Suppressor macrophage treated with lipopolysaccharide for 1 hour (primary cell): ENCODE data around the gene CLMN.

Source experiments
- DNase-seq, 3 donors: peaks; one replicate each; pipeline ENCODE4 v3.0.0-alpha.2; 2020 to 2022

Gene CLMN

DNA sequence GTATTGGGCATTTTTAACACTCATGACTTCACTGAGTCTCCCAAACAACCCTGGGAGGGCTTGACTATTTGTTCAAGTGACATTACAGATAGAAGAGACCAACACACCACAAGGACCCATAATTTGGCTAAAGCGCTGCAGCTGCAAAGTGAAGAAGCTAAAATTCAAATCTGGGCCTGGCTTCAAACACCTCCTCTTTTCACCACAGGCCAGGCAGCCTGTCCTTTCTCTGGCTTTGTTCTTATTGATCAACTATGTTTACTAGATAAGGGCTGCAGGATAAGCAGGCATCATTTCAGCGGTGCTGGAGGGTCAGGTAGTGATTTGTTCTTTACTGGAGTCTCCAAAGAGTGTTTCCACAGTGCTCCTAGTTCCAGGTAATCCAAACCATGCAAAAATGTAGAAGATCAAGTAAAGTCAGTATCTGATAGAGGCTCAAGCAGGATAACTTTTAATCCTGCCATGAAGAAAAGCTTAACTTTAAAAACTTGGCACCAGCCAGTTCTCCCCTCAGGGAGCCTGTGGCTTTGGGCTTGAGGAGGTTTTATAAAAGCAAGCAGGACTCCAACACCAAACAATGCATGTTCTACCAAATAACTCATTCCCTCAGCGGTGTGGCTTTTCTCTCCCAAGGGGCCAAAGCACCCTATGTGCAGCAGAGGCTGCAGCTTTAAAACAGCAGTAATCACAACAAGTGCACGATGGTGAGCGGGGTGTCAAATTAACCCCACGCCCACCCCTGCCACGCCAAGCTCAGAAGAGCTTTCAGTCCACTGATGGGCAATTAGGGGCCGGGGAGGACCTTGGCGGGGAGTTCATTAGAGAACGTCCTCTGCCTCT is 16.8 kb downstream of the CLMN start:
- DNase-seq: no peak

DNA sequence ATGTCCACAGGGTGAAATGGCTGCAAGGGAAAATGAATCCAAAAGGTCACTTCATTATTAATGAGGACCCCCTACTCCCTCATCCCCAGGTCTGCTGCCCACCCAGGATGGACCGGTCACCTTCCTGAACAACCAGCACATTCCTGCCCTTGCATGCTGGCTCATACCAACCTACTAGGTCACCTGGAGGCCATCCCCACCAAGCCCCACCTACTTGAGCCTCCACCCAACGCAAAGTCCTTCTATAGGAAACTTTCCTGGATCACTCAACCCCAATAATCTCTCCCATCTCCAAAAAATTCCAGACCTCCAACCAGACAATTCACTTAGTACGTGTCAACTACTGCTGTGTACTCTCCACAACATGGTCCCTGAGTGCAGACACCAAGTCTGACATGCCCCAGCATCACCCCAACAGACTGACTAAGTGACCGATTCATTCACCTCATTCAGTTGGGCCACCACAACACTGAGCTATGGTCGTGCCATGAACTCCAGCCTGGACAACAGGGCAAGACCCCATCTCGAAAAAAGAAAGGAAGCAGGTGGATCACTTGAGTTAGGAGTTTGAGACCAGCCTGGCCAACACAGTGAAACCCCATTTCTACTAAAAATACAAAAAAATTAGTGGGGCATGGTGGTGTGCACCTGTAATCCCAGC is 18.1 kb downstream of the CLMN start:
- DNase-seq: no peak

DNA sequence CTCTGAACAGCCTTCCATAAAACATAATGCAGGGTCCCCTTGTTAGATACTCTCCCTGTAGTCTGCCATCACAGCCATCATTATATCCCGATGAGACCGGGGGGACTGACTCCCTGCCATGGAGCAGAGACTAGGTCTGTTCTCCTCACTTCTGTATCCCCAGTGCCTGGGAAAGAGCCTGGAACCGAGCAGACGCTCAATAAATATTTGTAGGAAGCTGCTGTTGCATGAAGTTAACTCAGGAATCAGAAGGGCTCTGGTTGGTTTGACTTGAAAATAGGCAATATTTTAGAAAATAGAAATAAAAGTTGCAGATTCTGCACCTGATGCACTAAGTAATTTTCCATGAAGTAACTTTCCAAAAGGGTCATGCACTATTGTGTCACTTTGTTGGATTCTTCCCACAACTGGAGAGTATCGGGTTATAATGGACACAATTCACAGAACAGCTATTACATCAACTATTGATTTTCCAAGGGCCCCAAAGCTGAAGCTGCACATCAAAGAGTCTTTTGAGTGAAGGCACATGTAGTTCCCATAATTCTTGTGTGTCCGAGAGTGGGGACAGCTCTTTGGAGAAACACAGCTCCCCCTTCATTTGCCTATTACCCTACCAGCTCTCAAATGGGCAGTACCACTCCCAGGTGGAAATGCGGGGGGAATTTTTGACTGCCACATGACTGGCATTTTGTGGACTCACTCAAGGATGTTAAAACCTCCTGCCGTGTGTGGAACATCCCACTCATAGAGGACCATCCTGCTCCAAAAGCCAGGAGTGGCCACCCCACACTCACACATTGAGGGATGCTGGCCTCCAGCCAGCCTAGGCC is 18.8 kb downstream of the CLMN start:
- DNase-seq: no peak

DNA sequence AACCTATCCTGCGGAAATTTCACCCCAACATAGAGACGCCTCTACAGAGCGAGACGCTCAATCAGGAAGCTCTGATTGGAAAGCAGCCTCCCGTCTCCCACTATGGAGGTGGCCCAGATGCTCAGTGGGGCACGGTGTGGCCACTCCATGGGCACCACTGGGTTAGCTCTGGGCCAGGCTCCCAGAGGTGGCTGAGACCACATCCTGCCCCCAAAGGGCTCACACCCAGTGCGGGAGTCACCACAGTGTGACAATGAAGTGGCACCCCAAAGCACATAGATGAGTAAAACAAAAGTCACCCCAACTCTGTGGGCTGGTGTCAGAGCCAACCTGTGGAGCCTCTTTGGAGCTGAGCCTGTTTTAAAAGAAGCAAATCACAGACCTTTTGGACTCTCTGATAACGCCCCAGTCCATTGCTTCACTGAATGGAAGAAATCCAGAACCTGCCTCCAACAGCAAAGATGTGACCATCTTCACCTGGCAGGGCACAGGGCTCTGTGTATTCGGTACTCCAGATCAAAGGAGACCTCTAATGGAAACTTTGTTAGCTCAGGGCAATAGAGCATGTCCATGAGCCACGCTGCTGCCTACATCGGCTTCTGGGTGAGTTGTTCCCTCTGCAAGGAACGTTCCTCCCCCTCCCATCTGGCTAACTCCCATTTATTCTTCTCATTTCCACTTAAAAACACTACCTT is 19.6 kb downstream of the CLMN start:
- no peak for DNase-seq

DNA sequence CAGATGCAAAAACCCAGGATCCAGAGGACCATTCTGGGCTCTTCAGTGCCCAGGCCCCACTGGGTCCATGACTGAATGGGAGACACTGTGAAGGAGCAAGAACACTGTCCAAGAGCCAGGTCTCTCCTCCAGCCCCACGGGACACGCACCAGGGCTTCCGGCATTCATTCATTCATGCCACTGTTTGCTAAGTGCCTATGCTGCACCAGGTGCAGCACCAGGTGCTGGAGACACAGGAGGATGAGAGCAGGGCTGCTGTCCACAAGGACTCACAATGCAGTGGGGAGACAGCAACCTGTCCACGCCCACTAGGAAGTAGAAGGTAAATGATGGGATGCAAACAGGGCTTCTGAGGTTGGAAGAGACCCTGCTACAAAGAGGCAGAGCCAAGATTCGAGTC is 20.4 kb downstream of the CLMN start:
- no peak for DNase-seq

DNA sequence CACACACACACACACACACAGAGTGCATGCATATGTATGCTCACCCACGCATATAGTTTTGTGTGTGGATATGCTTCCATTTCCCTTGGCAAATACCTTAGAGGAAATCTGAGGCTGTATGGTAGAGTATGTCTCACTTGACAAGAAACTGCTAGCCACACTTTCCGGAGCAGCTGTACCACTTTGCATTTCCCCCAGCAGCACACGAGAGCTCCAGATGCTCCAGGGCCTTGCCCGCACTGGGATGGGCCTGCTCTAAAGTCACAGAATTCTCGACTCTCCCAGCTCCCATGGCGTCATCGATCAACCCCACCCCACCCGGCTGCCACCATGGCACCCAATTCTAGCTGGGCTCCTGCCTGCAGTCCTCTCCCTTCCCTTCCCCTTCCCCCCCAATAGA is 21.9 kb downstream of the CLMN start:
- DNase-seq: no peak

DNA sequence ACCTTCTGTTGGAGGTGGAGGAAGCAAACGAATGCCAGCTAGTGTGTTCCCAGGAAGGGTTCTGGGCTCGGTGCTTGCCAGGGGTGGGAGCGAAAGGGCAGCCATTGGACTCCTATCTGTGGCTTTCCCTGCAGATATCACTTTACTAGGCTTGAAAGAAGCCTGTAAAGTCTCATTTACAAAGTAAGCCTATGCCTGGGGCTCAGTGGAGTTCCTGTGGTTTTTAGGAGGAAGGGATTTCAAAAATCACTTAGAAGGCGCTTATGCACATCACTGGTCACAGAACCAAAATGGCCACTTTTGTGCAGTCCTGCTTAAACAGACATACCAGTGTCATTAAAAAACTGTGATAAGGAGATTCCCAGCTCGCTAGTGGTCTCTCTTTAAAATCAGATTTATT is 22.7 kb downstream of the CLMN start:
- no peak for DNase-seq

DNA sequence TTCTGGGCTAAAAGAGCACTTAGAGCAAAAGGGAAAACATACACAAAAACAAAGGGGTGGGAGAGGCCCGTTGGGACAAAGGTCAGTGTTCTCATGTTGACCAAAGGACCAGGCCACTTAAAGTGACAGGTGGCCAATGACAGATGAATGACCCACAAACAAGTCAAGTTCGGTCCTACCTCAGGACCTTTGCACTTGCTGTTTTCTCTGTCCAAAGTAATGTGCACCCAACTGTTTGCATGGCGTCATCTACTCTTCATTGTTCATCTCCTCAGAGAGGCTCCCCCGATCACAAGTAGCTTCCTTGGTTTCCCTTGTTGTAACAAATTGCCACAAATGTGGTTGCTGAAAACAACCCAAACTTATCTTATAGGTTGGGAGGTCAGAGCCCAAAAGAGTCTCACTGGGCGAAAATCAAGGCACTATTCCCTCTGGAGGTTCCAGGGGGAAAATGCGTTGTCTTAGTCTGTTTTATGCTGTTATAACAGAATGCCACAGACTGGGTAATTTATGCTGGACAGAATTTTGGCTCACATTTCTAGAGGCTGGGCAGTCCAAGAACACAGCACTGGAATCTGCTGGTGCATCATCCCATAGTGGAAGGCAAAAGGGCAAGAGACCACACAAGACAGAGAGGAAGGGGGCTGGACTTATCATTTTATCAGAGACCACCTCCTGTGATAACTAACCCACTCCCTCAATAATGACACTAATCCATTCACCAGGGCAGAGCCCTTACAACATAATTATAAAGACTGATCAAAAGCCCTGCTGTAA is 23.9 kb downstream of the CLMN start:
- no peak for DNase-seq

DNA sequence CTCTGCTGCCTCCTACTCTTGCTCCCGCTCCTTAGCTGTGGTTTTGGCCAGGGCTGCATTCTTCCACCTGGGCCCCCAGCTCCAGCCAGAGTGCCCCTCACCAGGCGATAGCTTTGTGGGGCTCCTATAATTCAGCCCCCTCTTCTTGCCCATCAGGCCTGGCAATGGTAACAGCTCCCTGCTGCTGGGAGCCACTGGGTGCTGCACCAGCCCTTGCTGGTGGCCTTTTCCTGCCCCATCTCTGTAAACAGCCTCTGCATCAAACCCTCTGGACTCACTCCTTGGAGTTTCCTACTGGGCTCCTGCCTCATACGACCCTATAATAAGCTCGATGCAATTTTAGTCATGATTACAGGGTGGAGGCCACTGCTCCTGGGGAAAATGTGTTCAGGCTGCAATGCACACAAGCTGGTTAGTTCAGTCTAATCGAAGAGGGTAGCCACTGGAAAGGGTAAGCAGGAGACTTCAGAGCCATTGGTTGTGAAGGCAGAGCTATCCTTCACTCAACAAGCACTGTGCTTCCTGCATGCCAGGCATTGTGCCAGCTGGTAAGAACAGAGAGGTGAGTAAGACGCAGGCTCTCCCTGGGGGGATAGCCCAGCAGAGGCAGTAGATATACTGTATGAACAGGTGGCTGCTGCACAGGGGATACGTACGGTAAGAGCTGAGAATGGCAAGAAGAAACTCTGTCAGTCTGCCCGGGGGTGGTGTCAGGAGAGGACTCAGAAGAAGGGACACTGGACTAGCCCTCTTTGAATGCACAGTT is 24.7 kb downstream of the CLMN start:
- no peak for DNase-seq

DNA sequence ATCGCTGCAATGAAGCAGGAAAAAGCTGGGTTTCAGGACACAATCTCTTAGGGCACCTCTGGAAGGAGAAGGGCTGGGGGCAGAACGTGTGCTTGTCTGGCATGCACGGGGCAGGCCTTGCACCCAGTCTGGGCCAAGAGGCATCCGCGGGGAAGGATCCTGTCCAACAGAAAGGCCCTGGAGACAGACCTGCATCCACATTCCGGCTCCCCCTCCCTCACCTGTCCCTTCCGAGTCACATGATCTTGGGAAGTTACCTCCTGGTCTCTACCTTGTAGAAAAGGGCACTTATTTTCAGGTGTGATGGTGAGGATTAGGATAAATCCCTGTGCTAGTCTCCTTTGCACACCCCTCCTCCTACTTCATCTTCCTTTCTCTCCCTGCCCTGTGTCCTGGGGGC is 25.4 kb downstream of the CLMN start:
- no peak for DNase-seq

DNA sequence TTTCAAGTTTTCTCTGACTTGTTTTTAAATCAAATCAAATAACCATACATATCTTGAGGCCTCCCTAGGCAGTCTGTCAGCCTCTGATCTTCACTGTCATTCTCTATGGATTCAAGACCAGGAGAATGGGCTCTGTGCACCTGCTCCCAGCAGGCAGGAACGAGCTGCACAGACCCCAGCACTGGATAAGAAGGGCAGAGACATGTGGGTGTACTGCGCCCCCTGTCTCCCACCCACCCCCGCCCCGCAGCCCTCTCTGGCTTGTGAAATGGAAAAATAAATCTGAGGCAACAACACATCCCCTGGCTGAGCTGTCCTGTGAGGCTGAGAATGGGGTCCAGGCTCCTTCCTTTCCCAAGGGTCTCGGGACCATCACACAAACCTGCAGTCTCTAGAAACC is 26.3 kb downstream of the CLMN start:
- DNase-seq: no peak

DNA sequence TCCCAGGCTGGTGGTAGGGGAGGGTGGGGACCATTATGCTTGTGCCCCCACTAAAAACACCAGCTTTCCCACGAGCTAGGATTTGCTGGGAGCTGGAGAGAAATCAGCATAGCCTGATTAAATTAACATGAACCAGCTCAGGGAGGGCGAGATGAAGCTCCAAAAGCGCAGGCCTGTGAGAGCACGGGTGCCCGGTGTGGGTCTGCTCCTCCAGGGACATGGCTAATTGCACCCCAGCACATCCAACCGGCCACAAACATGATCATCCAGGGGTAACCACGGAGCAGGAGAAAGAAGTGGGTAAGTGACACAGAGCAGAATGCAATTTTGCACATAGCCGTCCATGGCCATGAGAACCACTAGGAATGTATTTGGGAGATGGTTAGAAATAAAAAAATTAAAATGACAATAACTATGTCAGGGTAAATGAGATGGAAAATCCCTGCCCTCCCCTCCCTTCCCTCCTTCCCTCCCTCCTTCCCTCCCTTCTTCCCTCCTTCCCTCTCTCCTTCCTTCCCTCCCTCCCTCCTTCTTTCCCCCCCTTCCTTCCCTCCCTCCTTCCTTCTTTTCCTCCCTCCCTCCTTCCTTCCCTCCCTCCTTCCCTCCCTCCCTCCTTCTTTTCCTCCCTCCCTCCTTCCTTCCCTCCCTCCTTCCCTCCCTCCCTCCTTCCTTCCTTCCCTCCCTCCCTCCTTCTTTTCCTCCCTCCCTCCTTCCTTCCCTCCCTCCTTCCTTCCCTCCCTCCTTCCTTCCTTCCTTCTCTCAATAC is 26.9 kb downstream of the CLMN start:
- no peak for DNase-seq

DNA sequence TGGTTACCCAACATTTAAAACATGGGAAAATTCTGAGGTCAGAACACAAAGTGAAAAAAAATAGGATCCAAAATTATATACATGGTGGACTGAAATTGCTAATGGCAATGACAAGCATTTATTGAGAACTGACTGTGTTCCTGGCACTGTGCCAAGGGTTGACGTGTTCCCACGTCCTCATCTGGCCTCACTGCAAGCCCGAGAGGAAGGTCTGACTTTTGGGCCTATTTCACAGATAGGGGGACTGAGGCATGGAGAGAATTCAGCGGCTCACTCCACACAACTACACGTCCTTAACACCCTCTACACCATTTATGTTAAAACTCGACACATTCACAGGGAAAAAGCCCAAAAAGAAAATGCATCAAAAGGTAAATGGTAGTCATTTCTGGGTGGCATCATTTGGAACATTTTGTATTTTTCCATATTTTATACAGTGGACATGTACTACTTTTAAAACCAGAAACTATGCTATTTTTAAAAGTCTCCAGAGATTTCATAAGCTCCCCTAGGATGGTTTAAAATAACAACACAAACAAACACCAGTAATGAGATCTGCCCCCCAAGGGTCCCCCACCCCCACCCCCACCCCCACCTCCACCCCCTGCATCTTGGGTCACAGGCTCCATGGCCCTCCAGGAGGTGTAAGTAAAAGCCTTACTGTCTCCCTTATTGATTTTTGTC is 27.7 kb downstream of the CLMN start:
- DNase-seq: peak; percentile 76 to 84 (median 81)

DNA sequence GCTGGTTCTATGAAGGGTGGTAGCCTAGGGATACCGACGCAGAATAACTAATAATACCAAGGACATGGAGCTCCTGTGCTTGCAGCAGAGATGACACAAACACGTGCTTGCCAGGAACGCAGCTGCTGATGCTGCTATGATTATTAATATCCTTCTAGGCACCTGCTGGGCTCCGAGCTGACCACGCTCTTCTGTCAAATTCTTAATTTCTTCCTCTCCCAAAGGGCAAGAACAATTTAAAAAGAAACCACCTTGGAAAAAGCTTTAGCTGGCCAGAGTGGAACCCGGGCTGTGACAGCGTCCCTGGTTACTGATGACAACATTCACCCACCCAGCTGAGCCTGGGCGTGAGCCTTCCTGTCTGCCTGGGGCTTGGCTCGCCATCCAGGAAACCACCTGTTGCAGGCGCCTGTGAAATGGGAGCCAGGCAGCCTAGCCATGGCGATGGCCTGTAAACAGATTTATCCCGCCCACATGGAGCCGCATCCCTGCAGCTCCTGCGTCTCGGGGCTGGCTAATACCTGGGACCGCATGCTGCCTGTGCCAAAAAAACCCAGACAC is 28.8 kb downstream of the CLMN start:
- DNase-seq: peak; percentile 17 to 51 (median 42)

DNA sequence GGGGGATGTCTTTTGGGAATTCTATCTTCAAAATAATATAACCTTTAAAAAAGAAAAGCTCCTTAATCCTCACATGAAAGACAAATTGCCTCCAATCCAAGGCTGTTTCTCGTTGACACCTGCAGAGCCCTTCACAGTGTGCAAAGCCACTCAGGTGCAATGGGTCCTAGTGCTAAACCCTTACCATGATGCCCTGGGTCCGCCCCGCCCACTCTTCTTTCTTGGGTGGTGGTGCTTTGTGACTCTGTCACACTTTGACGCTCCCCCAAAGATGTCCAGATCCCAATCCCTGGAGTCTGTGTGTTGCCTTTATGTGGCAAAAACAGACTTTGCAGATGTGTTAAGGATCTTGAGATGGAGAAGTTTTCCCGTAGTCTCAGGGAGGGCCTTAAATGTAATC is 29.7 kb downstream of the CLMN start:
- no peak for DNase-seq

DNA sequence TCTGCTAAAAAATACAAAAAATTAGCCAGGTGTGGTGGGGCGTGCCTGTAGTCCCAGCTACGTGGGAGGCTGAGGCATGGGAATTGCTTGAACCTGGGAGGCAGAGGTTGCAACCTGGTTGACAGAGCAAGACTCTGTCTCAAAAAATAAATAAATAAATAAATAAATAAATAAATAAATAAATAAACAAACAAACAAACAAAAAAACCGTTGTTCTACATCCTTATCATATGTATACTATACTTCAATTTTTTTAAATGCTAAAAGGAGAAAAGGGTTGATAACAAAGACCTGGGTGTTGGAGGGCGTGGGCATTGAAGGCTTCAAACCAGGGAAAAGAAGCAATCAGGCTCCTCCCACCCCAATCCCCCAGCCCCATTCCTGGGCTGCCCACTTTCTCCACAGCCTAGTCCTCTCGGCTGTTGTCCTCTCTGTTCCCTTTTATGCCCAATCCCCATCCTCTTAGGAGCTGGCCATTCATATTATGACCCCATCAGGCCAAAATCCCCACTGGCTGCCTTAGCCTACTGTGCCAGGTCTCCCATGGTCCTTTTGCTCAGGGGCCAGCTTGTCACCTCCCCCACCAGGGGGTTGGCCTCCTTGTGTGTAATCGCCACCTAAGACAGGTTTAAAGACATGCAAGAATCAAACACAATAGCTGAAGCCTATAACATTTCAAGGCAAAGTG is 30.2 kb downstream of the CLMN start:
- DNase-seq: no peak

DNA sequence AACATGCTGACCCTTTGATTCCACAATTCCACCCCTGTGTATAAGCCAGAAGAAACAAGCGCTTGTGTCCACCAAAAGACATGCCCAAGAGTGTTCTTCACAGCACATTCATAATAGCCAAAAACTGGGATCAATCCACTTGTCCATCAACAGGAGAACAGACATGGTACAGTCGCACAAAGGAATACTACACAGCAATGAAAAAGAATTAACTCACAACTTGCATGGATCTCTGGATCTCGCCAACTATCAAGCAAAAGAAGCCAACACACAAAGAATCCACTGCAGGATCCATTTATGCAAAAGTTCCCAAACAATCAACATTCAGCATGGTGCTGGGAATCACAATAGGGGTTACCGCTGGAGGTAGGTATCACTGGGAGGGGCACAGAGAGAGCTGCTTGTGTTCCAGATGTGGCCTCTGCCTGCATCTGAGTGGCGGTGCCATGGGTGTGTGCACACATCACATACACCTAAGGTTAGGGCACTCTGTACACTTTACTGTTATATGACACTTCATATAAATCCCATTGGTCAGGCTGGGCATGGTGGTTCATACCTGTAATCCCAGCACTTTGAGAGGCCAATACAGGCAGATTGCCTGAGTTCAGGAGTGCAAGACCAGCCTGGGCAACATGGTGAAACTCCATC is 30.9 kb downstream of the CLMN start:
- DNase-seq: no peak

DNA sequence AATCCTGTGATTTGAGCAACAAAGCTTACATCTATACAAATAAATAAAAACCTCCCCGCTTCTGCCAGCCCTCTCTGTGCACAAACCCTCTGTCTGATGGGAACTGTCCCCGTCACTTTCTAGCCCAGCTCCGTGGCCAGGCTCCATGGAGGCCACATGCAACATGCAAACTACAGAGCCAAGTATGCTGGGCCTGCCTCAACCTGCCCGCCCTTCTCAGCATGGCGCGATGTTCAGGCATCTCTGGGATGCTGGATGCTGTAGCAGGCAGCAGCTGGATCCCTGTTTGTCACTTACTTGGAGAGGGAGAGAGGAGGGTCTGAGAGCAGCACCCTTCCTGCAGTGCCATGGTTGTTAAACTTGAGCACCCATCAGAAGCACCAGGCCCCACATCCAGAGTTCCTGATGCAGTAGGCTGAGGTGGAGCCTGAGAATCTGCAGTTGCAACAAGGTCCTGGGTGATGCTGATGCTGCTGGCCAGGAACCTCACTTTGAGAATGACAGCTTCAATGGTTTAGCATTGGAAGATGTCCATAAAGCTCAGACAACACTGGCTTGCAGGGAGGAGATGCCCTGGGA is 32.4 kb downstream of the CLMN start:
- DNase-seq: no peak
